GM23338 (cell line): ENCODE data around the gene KCNK5. TPM values are rescaled to one million over a fixed set of nuclear protein-coding genes. Genes with fewer than 3 reads are reported as not detected.

ENCODE experiments used
- ATAC-seq: fragments of 200-7000 bp; cut with Tn5 transposase; 3 replicates; pipeline ENCODE4 v1.9.1; 2020
- DNase-seq: peaks from one replicate; pipeline ENCODE4 v3.0.0-alpha.2; 2015; ENCODE audit warnings: low spot score
- H2AFZ ChIP-seq: fragments of 200-600 bp; sonication (generic); 2 replicates; pipeline ENCODE4 v1.8.0; 2016; ENCODE audit warnings: antibody characterized with exemption, mild to moderate bottlenecking, moderate library complexity
- H3F3A ChIP-seq: fragments of 200-600 bp; sonication (generic); replicated peaks from 2 replicates; pipeline ENCODE4 v1.8.0; 2017; ENCODE audit warnings: antibody characterized with exemption, mixed run types, low read depth
- H3K27ac ChIP-seq: fragments of 200-600 bp; sonication (generic); 2 replicates; pipeline ENCODE4 v1.6.1; 2016; ENCODE audit warnings: low read depth
- H3K27me3 ChIP-seq: fragments of 200-600 bp; sonication (generic); 2 replicates; pipeline ENCODE4 v1.8.0; 2016; ENCODE audit warnings: mild to moderate bottlenecking, mixed run types, moderate library complexity; ENCODE audit not compliant: insufficient read depth
- H3K36me3 ChIP-seq: fragments of 200-600 bp; sonication (generic); 2 replicates; pipeline ENCODE4 v1.8.0; 2016; ENCODE audit warnings: mild to moderate bottlenecking; ENCODE audit not compliant: insufficient read depth
- H3K4me1 ChIP-seq: fragments of 200-600 bp; sonication (generic); 2 replicates; pipeline ENCODE4 v1.8.0; 2016; ENCODE audit warnings: mild to moderate bottlenecking, moderate library complexity; ENCODE audit not compliant: insufficient read depth
- H3K4me2 ChIP-seq: fragments of 200-600 bp; sonication (generic); 2 replicates; pipeline ENCODE4 v1.7.1; 2017; ENCODE audit warnings: mixed run types
- H3K4me3 ChIP-seq: fragments of 200-600 bp; sonication (generic); 2 replicates; pipeline ENCODE4 v1.6.1; 2016; ENCODE audit warnings: mixed run types
- H3K79me2 ChIP-seq: fragments of 200-600 bp; sonication (generic); replicated peaks from 2 replicates; pipeline ENCODE4 v1.8.0; 2017; ENCODE audit warnings: mild to moderate bottlenecking; ENCODE audit not compliant: insufficient read depth
- H3K9me2 ChIP-seq: fragments of 200-600 bp; sonication (generic); 2 replicates; pipeline ENCODE4 v1.8.0; 2017; ENCODE audit not compliant: insufficient read depth
- H4K20me1 ChIP-seq: fragments of 200-600 bp; sonication (generic); replicated peaks from 2 replicates; pipeline ENCODE4 v1.8.0; 2017; ENCODE audit warnings: mild to moderate bottlenecking; ENCODE audit not compliant: insufficient read depth
- H3K27ac Mint-ChIP-seq: 2 replicates; pipeline ENCODE4 v1.8.0; 2020; ENCODE audit warnings: inconsistent platforms, mild to moderate bottlenecking, moderate library complexity, mixed read lengths
- H3K27me3 Mint-ChIP-seq: 3 replicates; pipeline ENCODE4 v1.8.0; 2022; ENCODE audit warnings: low read depth, mild to moderate bottlenecking, moderate library complexity, mixed read lengths, inconsistent platforms; ENCODE audit not compliant: insufficient read depth, poor library complexity
- H3K36me3 Mint-ChIP-seq: 3 replicates; pipeline ENCODE4 v1.8.0; 2021; ENCODE audit warnings: low read depth, mild to moderate bottlenecking, inconsistent platforms, moderate library complexity, mixed read lengths
- H3K4me1 Mint-ChIP-seq: 3 replicates; pipeline ENCODE4 v1.8.0; 2020; ENCODE audit warnings: mild to moderate bottlenecking, inconsistent platforms, mixed read lengths
- H3K4me3 Mint-ChIP-seq: 3 replicates; pipeline ENCODE4 v1.8.0; 2021; ENCODE audit warnings: moderate library complexity, mild to moderate bottlenecking, inconsistent platforms, mixed read lengths
- H3K9me3 Mint-ChIP-seq: 3 replicates; pipeline ENCODE4 v1.8.0; 2020; ENCODE audit warnings: moderate library complexity, mild to moderate bottlenecking, inconsistent platforms, mixed read lengths
- CREB1 ChIP-seq: fragments of 250-450 bp; sonication (Bioruptor Pico); IDR thresholded peaks from 2 replicates; pipeline ENCODE4 v1.5.0; 2020; ENCODE audit warnings: low read depth, mild to moderate bottlenecking, moderate library complexity
- CTCF ChIP-seq, 2 experiments: fragments of 200-600 bp in 1 of 2; sonication (generic) in 1 of 2; conservative IDR thresholded peaks; 2 replicates each; pipeline versions ENCODE4 v1.5.1 to v1.6.1; 2016 to 2017; ENCODE audit warnings: antibody characterized with exemption in 2 of 2, low read depth in 2 of 2, mild to moderate bottlenecking in 2 of 2, moderate library complexity in 1 of 2
- ETS1 ChIP-seq: IDR thresholded peaks from 2 replicates; pipeline ENCODE4 v1.6.1; 2016; ENCODE audit warnings: antibody characterized with exemption
- EZH2 ChIP-seq: fragments of 200-600 bp; sonication (generic); IDR thresholded peaks from one replicate; pipeline ENCODE4 v1.8.0; 2017; ENCODE audit warnings: antibody characterized with exemption, mild to moderate bottlenecking, low read depth; ENCODE audit not compliant: unreplicated experiment
- EZH2phosphoT487 ChIP-seq: fragments of 200-600 bp; sonication (generic); IDR thresholded peaks from one replicate; pipeline ENCODE4 v1.8.1; 2018; ENCODE audit warnings: antibody characterized with exemption; ENCODE audit not compliant: unreplicated experiment
- JUNB ChIP-seq: IDR thresholded peaks from one replicate; pipeline ENCODE4 v1.6.1; 2016; ENCODE audit warnings: antibody characterized with exemption; ENCODE audit not compliant: unreplicated experiment
- NANOG ChIP-seq: IDR thresholded peaks from 2 replicates; pipeline ENCODE4 v1.6.1; 2016; ENCODE audit warnings: antibody characterized with exemption, borderline replicate concordance
- POLR2AphosphoS5 ChIP-seq: IDR thresholded peaks from 2 replicates; pipeline ENCODE4 v1.6.1; 2016; ENCODE audit warnings: antibody characterized with exemption, low read depth
- REST ChIP-seq: IDR thresholded peaks from one replicate; pipeline ENCODE4 v1.6.1; 2018; ENCODE audit warnings: antibody characterized with exemption; ENCODE audit not compliant: unreplicated experiment
- STAT1 ChIP-seq: IDR thresholded peaks from one replicate; pipeline ENCODE4 v1.6.1; 2016; ENCODE audit warnings: antibody characterized with exemption; ENCODE audit not compliant: unreplicated experiment
- ZNF331 ChIP-seq: fragments of 250-450 bp; sonication (Bioruptor Pico); IDR thresholded peaks from 2 replicates; pipeline ENCODE4 v1.5.0; 2020; ENCODE audit warnings: low read depth, mild to moderate bottlenecking, moderate library complexity
- ZNF462 ChIP-seq: fragments of 250-450 bp; sonication (Bioruptor Pico); IDR thresholded peaks from 2 replicates; pipeline ENCODE4 v1.5.0; 2020; ENCODE audit warnings: mild to moderate bottlenecking, moderate library complexity
- polyA plus RNA-seq: library from polyadenylated mRNA; unstranded; fragments of >200 nt; fragmentation: Nextera tagmentation; extraction: Ambion mirVana; gene quantifications from 2 replicates; pipeline ENCODE4 v1.2.1, GENCODE V29; 2016
- total RNA-seq: library from RNA; depleted of rRNA; stranded (reverse); fragments of >200 nt; shearing (Covaris generic); gene quantifications from 2 replicates; pipeline ENCODE4 v1.2.3, GENCODE V29; 2014

Gene KCNK5
- total and polyA plus RNA-seq, 2 experiments from 2014 or later, result 9.5 to 57.4 TPM

- TF ChIP-seq EZH2 (no peak), EZH2phosphoT487 (no peak), NANOG (no peak), CREB1 (no peak)
Measured at GRCh38 chr6:39199976-39200375, 29.3 kb downstream of the KCNK5 start (continued).

GRCh38 chr6:39199231-39199940 is 29.9 kb downstream of the KCNK5 start:
- H3K36me3 Mint-ChIP-seq, result peaks cover 37% of the 10 kb centered on the region
- no peak for ATAC-seq
- H3K27ac Mint-ChIP-seq, result no peak overlapping the region
- Histone ChIP-seq H4K20me1 (peaks cover 38% of the 10 kb centered on the region), H3K4me2 (no peak overlapping the region), H3K9me2 (no peaks in the 10 kb centered on the region), H3F3A (no peaks in the 10 kb centered on the region; the same call in 1 of the 2 replicates), H3K27me3 (no peaks in the 10 kb centered on the region), H2AFZ (no peak overlapping the region), H3K27ac (no peak overlapping the region), H3K36me3 (peaks cover 22% of the 10 kb centered on the region), H3K4me3 (no peak overlapping the region), H3K4me1 (peaks cover 23% of the 10 kb centered on the region), H3K79me2 (peaks cover 80% of the 10 kb centered on the region)
- H3K27me3 Mint-ChIP-seq, result peaks cover 9% of the 10 kb centered on the region
- no peaks in the 10 kb centered on the region for H3K9me3 Mint-ChIP-seq
- H3K4me3 Mint-ChIP-seq, result no peak overlapping the region; the same call in 2 of the 3 replicates
- H3K4me1 Mint-ChIP-seq, result peaks cover 45% of the 10 kb centered on the region
- DNase-seq, result no peak
- TF ChIP-seq CREB1, result no peak
- no peak for TF ChIP-seq EZH2phosphoT487
- TF ChIP-seq ZNF462, result no peak
- no peak for TF ChIP-seq CTCF (conservative IDR thresholded peaks at IDR 0.05; ENCODE audit: low read depth in 2 of 2)
- no peak for TF ChIP-seq JUNB
- no peak for TF ChIP-seq STAT1
- TF ChIP-seq NANOG, result no peak
- no peak for TF ChIP-seq ETS1
- no peak for TF ChIP-seq REST
- no peak for TF ChIP-seq POLR2AphosphoS5
- no peak for TF ChIP-seq ZNF331 (CRISPR knock-in tag)
- no peak for TF ChIP-seq EZH2
